HG03378 (cell line): ENCODE results near the gene KLK10.

Source experiments
- ATAC-seq: cut with Tn5 transposase; IDR thresholded peaks from one replicate; pipeline ENCODE4 v1.9.1; 2021; ENCODE audit warnings: mild to moderate bottlenecking, moderate library complexity; ENCODE audit not compliant: unreplicated experiment

KLK10 gene

GRCh38 chr19:51019544-51019925 is at the start of gene KLK10:
TSS of gene KLK10 (minus strand) at chr19:51019709. CDS start at chr19:51019130, 579 bp downstream.
- ATAC-seq = no peak

GRCh38 chr19:51066393-51067186 is 47.1 kb upstream of the KLK10 start:
- no peak for ATAC-seq

GRCh38 chr19:51065221-51065960 is 45.9 kb upstream of the KLK10 start:
- ATAC-seq = no peak

GRCh38 chr19:51064534-51065220 is 45.2 kb upstream of the KLK10 start, which contains the start of gene KLK13:
TSS of gene KLK13 (minus strand) at chr19:51065092. CDS start at chr19:51065067, 25 bp downstream.
- no peak for ATAC-seq

GRCh38 chr19:51063664-51064063 is 44.2 kb upstream of the KLK10 start:
- no peak for ATAC-seq

- ATAC-seq = no peak
These were observed 41.5 kb upstream of the KLK10 start for GRCh38 chr19:51060973-51061372.

- no peak for ATAC-seq
These were observed 40.8 kb upstream of the KLK10 start for GRCh38 chr19:51060336-51060735.

- ATAC-seq = no peak
These were observed 40.2 kb upstream of the KLK10 start for GRCh38 chr19:51059715-51060114.

GRCh38 chr19:51055866-51056265 is 36.4 kb upstream of the KLK10 start:
- no peak for ATAC-seq

GRCh38 chr19:51047031-51047335 is 27.5 kb upstream of the KLK10 start:
- no peak for ATAC-seq

- ATAC-seq = no peak
These were observed 24.8 kb upstream of the KLK10 start for GRCh38 chr19:51044327-51044726.

GRCh38 chr19:51043497-51043896 is 24.0 kb upstream of the KLK10 start:
- ATAC-seq = no peak

- no peak for ATAC-seq
These were observed 20.6 kb upstream of the KLK10 start for GRCh38 chr19:51040151-51040550.

- no peak for ATAC-seq
These were observed 17.0 kb upstream of the KLK10 start for GRCh38 chr19:51036519-51036918.

GRCh38 chr19:51034704-51035103 is 15.2 kb upstream of the KLK10 start, which contains the start of gene KLK12:
TSS of gene KLK12 (minus strand) at chr19:51035002. CDS start at chr19:51034621, 381 bp downstream.
- ATAC-seq = no peak

GRCh38 chr19:51031880-51032225 is 12.3 kb upstream of the KLK10 start:
- ATAC-seq = no peak

GRCh38 chr19:51031220-51031879 is 11.8 kb upstream of the KLK10 start:
- no peak for ATAC-seq

GRCh38 chr19:51030631-51031030 is 11.1 kb upstream of the KLK10 start:
- ATAC-seq = no peak

- no peak for ATAC-seq
These were observed 10.2 kb upstream of the KLK10 start for GRCh38 chr19:51029718-51030117.

GRCh38 chr19:51027873-51028272 is 8.4 kb upstream of the KLK10 start:
- no peak for ATAC-seq

GRCh38 chr19:51027126-51027806 is 7.8 kb upstream of the KLK10 start:
- ATAC-seq = no peak
